ENCODE measurements around the gene CDH24.
A peak's percentile ranks its signal among the peaks of the same experiment; 100 is the strongest.

The CDH24 gene

DNA sequence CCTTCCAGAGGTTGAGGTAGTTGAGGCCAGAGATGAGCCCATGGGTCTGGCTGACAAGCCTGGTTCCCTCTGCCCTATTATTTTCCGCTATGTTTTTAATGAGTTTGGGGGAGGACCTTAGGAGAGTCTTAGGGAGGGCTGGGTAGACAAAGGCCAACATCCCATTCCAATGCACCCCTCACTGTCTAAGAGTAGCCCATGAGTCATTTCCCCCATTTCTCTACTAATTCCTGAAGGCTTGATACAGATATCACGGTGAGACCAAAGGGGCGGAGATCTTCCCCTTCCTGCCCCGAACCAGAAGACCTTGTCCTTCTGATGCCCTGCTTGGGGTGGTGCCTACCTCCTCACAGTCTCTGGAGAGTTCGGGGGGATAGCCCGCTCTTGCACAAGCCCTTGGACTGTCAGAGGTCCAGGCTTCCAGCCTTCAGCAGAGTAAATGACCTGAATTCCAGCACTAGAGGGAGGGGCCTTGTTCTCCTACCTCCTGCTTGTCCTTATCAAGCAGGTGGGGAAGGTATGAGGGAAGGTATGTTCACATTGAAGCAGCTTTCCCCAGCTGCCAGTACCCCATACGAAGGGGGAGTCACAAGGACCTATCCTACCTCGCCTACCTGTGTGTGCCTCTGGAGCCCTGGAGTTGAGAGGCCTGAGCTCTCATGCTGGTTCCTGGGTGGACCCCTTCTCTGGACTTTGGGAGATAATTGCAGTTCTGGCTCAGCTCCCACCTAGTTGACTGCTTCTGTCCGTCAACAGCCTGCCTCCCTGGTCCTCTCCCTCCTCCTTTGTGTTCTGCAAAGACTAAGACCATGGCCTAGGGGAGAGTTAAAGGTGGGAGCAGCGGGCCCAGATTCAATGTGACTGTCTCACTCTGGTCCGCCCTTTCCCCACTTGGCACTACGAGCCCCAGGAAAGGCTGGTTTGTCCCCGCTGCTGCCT, 11.6 kb downstream of the CDH24 start:
- no peak for DNase-seq (ENCODE audit: low spot score)

DNA sequence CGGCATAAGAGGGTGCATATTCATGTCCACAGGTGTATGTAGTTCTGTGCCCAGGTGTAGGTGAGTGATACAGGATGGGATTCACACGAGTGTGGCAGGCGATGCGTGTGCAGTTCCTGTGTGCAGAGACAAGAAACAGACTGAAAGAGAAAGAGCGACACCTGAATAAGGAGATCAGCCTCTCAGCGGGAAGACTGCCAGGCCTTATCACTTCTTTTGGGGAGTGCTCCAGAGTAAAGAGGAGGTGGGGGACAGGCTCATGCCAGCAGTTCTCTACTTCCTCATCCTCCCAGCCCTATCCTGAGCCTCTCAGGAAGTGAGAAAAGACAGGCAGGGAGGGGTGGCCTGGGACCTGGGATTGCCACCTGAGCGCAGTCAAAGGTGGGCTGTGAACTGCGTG, 12.5 kb downstream of the CDH24 start:
- DNase-seq (ENCODE audit: low spot score) = no peak

GRCh38 chr14:23043754-23044153, 13.6 kb downstream of the CDH24 start:
- peak; percentile 60 for DNase-seq (ENCODE audit: low spot score)

DNA sequence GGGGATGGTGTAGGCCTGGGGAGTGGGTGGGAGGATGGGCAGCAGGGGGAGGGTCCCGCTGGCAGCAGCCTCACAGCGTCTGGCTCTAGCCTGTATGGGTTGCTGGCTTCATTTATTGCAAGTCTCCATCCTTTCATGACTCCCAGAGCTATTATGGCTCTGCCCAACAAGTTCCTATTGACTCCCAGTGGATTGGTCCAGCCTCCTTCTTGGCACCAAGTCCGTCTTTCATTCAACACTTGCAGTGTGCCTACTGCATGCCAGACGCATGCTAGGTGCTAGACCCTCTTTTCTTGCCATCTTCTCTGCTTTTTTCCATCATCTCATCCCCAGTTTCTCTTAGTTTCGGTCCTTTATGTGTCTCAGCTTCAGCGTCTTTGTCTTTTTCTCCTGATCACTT, 14.2 kb downstream of the CDH24 start:
- no peak for DNase-seq (ENCODE audit: low spot score)

GRCh38 chr14:23042162-23042965, 15.0 kb downstream of the CDH24 start, which contains the start of gene PSMB11:
Gene PSMB11, plus strand, starts transcription at chr14:23042212. Its CDS starts 14 bp downstream, at chr14:23042226.
- DNase-seq (ENCODE audit: low spot score) = no peak

DNA sequence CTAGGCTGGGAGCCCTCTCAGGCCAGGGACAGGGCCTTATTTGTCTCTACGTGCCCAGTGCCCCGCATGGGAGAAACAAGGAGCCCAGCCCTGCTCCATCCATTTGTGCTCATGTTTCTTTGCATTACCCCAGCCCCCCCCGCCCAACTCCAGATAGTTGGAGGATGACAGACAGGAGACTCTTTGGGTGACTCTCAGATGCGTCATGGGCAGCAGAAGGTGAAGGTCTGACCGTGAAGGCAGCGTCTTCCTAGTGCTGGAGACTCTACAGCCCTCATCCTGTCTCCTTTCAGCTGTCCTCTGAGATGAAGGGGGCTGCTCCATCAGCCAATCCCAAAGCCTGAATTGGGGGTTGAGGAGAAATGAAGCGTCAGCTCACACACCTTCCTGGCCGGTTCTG, 15.6 kb downstream of the CDH24 start:
- no peak for DNase-seq (ENCODE audit: low spot score)

GRCh38 chr14:23040100-23040499, 17.2 kb downstream of the CDH24 start:
- DNase-seq (ENCODE audit: low spot score) = no peak

GRCh38 chr14:23035303-23036144, 21.8 kb downstream of the CDH24 start:
- no peak for DNase-seq (ENCODE audit: low spot score)

GRCh38 chr14:23034498-23035302, 22.6 kb downstream of the CDH24 start, which contains the start of gene PSMB5:
Gene PSMB5, minus strand, starts transcription at chr14:23034900. Its CDS starts 19 bp downstream, at chr14:23034881.
- DNase-seq (ENCODE audit: low spot score) = peak; percentile 97

GRCh38 chr14:23033801-23034497, 23.4 kb downstream of the CDH24 start:
- no peak for DNase-seq (ENCODE audit: low spot score)

GRCh38 chr14:23033251-23033727, 24.0 kb downstream of the CDH24 start:
- DNase-seq (ENCODE audit: low spot score) = no peak

GRCh38 chr14:23030936-23031335, 26.4 kb downstream of the CDH24 start:
- DNase-seq (ENCODE audit: low spot score) = no peak

- no peak for DNase-seq (ENCODE audit: low spot score)
Observed at GRCh38 chr14:23028799-23029198, 28.5 kb downstream of the CDH24 start.

DNA sequence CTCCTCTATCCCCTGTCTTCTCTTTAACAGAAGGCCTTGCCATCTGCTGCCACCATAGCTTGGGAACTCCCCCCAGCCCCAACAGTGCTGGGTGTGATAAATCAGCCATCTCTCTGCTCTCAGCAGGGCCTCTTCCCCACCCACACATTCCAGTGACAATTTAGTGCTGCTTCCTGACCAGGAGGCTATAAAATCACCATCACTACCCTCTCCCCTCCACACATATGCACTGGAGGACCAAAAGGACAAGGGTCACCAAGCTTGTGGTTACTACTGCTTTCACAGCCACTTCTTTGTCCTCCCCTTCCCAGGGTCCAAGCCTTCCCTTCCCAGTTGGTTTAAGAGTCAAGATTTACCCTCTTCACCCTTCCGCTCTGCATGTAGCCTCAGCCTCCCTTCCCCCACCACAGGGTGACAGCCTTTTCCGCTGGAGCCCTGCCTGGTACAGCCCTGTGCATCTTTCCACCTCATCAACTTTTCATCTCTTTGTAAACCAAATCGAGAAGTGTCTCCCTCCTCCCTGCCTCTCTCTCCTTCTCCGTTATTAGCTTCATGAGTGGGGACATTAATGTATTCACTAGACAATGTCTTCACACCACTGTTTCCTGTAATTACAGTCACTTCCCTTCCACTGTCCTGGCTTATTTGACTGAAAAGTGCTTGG, 32.0 kb downstream of the CDH24 start:
- DNase-seq (ENCODE audit: low spot score) = peak; percentile 65

- peak; percentile 80 for DNase-seq (ENCODE audit: low spot score)
Observed at GRCh38 chr14:23024612-23025075, 32.7 kb downstream of the CDH24 start.

GRCh38 chr14:23023795-23024152, 33.5 kb downstream of the CDH24 start:
- no peak for DNase-seq (ENCODE audit: low spot score)

DNA sequence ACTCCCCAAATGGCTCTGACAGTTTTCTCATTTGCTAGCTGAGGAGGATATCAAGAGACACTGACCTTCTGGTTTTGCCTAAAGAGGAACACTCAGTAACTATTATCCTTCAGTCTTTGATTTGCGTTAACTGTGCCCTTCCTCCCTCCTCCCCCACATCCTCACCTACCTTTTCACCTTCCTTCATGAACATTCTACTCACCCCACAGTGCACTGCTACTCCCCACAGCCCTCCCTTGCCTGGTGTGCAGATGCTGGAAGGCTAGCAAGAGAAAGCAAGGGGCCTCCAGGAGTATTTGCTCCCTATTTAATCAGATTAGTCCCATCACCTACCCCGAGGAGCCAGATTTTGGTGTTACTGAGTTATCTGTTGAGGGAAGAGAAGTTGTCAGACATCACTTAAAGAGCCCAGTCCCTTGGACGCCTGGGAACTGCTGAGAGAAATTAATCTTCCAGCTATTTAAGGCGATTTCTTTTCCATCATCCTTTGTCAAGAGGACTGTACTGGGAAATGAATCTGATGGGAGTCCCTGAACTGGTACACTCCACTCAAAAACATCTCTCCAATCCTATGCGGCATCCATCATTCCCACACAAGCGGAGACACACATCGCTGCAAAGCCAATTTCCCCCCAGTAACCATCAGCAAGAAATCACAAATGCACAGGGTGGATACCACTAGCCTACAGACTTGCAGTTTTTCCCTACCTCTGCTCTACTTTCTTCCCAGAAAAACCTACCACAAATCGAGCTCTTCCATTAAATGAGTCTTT, 34.1 kb downstream of the CDH24 start:
- no peak for DNase-seq (ENCODE audit: low spot score)

DNA sequence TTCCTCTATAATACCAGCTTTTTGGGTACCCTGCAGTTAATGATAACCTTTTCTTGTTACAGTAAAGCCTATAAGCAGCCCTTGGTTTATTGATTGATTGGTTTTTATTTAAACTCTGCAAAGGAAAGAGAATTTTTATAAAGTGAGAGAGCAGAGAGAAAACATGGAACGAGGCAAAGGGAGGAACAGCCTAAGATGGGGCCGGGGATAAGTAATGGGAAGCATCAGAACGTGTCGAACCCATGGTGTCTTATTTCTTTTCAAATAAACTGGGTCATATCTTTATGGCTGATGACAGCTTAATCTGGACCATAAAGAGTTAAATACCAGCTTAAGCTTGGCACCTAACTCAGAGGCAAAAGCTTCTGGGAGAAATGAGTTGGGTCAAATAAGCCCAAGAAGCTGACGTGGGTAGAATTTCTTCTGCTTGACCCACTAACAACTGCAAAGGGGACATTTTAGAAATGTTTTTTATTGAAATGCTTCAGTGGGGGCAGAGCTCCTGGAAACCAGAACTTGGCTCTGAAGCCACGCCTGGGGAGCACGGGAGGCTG, 35.4 kb downstream of the CDH24 start:
- no peak for DNase-seq (ENCODE audit: low spot score)
